Keratinocyte (primary cell): ENCODE measurements around the gene IL17REL. TPM values are rescaled to one million over a fixed set of nuclear protein-coding genes. Genes with fewer than 3 reads are reported as not detected.
A peak's percentile ranks its signal among the peaks of the same experiment; 100 is the strongest.

Source experiments
- DNase-seq: peaks from one replicate; pipeline ENCODE4 v3.0.0-alpha.2; 2011; ENCODE audit warnings: low read depth, missing footprints, low spot score
- FAIRE-seq: peaks from 2 replicates; lab custom pipeline; 2011; peaks lifted over from hg19 to GRCh38; lab: Jason Lieb, UNC
- H2AFZ ChIP-seq: 2 replicates; pipeline ENCODE4 v1.6.0; 2012; ENCODE audit warnings: low read length, control low read depth, inconsistent platforms; ENCODE audit not compliant: control insufficient read depth
- H3K27ac ChIP-seq: 2 replicates; pipeline ENCODE4 v1.5.1; 2011; ENCODE audit warnings: low read length; ENCODE audit not compliant: control insufficient read depth, insufficient read depth
- H3K27me3 ChIP-seq: 3 replicates; pipeline ENCODE4 v1.6.0; 2011; ENCODE audit warnings: low read length; ENCODE audit not compliant: control insufficient read depth, insufficient read depth; ENCODE audit errors: extremely low read depth
- H3K36me3 ChIP-seq, 2 experiments: 2 replicates in 1 of 2; 3 replicates in 1 of 2; pipeline ENCODE4 v1.5.1; 2011; ENCODE audit warnings: low read length in 2 of 2, mild to moderate bottlenecking in 1 of 2; ENCODE audit not compliant: control insufficient read depth in 2 of 2, insufficient read depth in 2 of 2; ENCODE audit errors: extremely low read depth in 1 of 2
- H3K4me1 ChIP-seq: 3 replicates; pipeline ENCODE4 v1.5.1; 2011; ENCODE audit warnings: low read length; ENCODE audit not compliant: control insufficient read depth, insufficient read depth; ENCODE audit errors: extremely low read depth
- H3K4me2 ChIP-seq: 3 replicates; pipeline ENCODE4 v1.6.0; 2011; ENCODE audit warnings: low read depth, low read length; ENCODE audit not compliant: control insufficient read depth, insufficient read depth; ENCODE audit errors: extremely low read depth
- H3K4me3 ChIP-seq, 3 experiments: fragments of 200-600 bp in 1 of 3; sonication (generic) in 1 of 3; 2 replicates in 2 of 3; 3 replicates in 1 of 3; pipeline ENCODE4 v1.5.1; 2011 to 2016; ENCODE audit warnings: low read length in 3 of 3, mild to moderate bottlenecking in 3 of 3, control low read depth in 2 of 3, inconsistent platforms in 1 of 3, low read depth in 1 of 3, mixed read lengths in 1 of 3, mixed run types in 1 of 3, moderate library complexity in 1 of 3; ENCODE audit not compliant: control insufficient read depth in 2 of 3, insufficient read depth in 2 of 3; ENCODE audit errors: extremely low read depth in 1 of 3
- H3K79me2 ChIP-seq: 2 replicates; pipeline ENCODE4 v1.6.0; 2012; ENCODE audit warnings: low read length; ENCODE audit not compliant: control insufficient read depth, insufficient read depth
- H3K9ac ChIP-seq: 3 replicates; pipeline ENCODE4 v1.6.0; 2011; ENCODE audit warnings: low read length; ENCODE audit not compliant: control insufficient read depth, insufficient read depth; ENCODE audit errors: extremely low read depth
- H3K9me1 ChIP-seq: 3 replicates; pipeline ENCODE4 v1.6.0; 2011; ENCODE audit warnings: low read length; ENCODE audit not compliant: control insufficient read depth, insufficient read depth; ENCODE audit errors: extremely low read depth
- H3K9me3 ChIP-seq: 2 replicates; pipeline ENCODE4 v1.5.1; 2012; ENCODE audit warnings: low read depth, low read length; ENCODE audit not compliant: control insufficient read depth
- H4K20me1 ChIP-seq: 3 replicates; pipeline ENCODE4 v1.6.0; 2011; ENCODE audit warnings: low read length; ENCODE audit not compliant: control insufficient read depth, insufficient read depth; ENCODE audit errors: extremely low read depth
- EZH2 ChIP-seq: IDR thresholded peaks from one replicate; pipeline ENCODE4 v1.6.1; 2012; ENCODE audit warnings: inconsistent platforms, mild to moderate bottlenecking, low read length, moderate library complexity
- dilution Hi-C: fragments of 300-500 bp; cut with MboI; formaldehyde crosslinking; loops from one replicate; pipeline ENCODE4 v1.7.0; 2020; ENCODE audit warnings: low sequenced_read_pairs; ENCODE audit not compliant: extremely low pct_ligation_motif_present
- polyA plus RNA-seq, 5 experiments: library from polyadenylated mRNA; depleted of rRNA in 3 of 5; stranded (reverse) in 3 of 5; stranded (forward) in 1 of 5; unstranded in 1 of 5; fragments of >200 nt; gene quantifications; 1 replicate in 1 of 5; 2 replicates in 3 of 5; 3 replicates in 1 of 5; pipeline versions ENCODE4 v1.2.1 to v1.2.3, GENCODE V29; 2011 to 2012; ENCODE audit warnings: missing spikeins in 2 of 5, low read depth in 1 of 5, low replicate concordance in 1 of 5
- TF ChIP-seq, protein P1 (sequence below), 3 experiments: IDR thresholded peaks in 1 of 3; conservative IDR thresholded peaks in 1 of 3; optimal IDR thresholded peaks in 1 of 3; 2 replicates in 2 of 3; 3 replicates in 1 of 3; pipeline versions ENCODE3 to v1.5.1; 2011; ENCODE audit warnings: low read length in 3 of 3, mild to moderate bottlenecking in 3 of 3, moderate library complexity in 2 of 3, control low read depth in 1 of 3, inconsistent platforms in 1 of 3; ENCODE audit not compliant: insufficient read depth in 2 of 3; ENCODE audit errors: extremely low read depth in 1 of 3

Gene IL17REL
- polyA plus RNA-seq, 1 donor (not counting 4 experiments of a cell fraction or from before 2014, with no cell fraction given) = not detected

DNA sequence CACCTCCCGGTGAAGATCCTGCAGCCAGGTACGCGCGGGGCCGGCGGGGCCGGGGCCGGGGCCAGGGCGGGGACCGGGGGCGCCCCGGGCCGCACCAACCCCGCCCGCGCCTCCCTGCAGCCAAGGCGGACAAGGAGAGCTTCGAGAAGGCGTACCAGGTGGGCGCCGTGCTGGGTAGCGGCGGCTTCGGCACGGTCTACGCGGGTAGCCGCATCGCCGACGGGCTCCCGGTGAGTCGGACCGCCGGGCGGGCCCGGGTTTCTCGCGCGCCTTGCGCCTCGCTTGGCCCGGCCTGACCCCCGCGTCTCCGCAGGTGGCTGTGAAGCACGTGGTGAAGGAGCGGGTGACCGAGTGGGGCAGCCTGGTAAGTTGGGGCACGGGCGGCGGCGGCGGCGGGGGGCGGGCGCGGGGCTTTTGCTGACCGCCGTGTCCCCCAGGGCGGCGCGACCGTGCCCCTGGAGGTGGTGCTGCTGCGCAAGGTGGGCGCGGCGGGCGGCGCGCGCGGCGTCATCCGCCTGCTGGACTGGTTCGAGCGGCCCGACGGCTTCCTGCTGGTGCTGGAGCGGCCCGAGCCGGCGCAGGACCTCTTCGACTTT, 51.5 kb downstream of the IL17REL start:
- H4K20me1 ChIP-seq = peaks cover 6% of the 10 kb centered on the region
- H3K27ac ChIP-seq = peak overlapping the region; percentile 81
- H3K9ac ChIP-seq = peak overlapping the region; percentile 88
- H3K4me3 ChIP-seq = peak overlapping the region; percentile 65 to 79 (median 76)
- dilution Hi-C loops = no loop called here
- no peak overlapping the region for H2AFZ ChIP-seq
- peaks cover 18% of the 10 kb centered on the region for H3K4me1 ChIP-seq
- no peaks in the 10 kb centered on the region for H3K9me3 ChIP-seq
- peak overlapping the region; percentile 82 for H3K4me2 ChIP-seq
- H3K79me2 ChIP-seq = peaks cover 23% of the 10 kb centered on the region
- no peak for DNase-seq
- no peak for FAIRE-seq
- no peaks in the 10 kb centered on the region for H3K27me3 ChIP-seq
- H3K36me3 ChIP-seq = peaks cover 10 to 16% of the 10 kb centered on the region in 2 experiments
- TF ChIP-seq, protein P1, sequence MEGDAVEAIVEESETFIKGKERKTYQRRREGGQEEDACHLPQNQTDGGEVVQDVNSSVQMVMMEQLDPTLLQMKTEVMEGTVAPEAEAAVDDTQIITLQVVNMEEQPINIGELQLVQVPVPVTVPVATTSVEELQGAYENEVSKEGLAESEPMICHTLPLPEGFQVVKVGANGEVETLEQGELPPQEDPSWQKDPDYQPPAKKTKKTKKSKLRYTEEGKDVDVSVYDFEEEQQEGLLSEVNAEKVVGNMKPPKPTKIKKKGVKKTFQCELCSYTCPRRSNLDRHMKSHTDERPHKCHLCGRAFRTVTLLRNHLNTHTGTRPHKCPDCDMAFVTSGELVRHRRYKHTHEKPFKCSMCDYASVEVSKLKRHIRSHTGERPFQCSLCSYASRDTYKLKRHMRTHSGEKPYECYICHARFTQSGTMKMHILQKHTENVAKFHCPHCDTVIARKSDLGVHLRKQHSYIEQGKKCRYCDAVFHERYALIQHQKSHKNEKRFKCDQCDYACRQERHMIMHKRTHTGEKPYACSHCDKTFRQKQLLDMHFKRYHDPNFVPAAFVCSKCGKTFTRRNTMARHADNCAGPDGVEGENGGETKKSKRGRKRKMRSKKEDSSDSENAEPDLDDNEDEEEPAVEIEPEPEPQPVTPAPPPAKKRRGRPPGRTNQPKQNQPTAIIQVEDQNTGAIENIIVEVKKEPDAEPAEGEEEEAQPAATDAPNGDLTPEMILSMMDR (optimal IDR thresholded peaks at IDR 0.05 in 1 of 3, IDR thresholded peaks at IDR 0.05 in 1 of 3, conservative IDR thresholded peaks at IDR 0.05 in 1 of 3; ENCODE audit: extremely low read depth in 1 of 3, insufficient read depth in 2 of 3, low read length in 3 of 3) = no peak
- TF ChIP-seq EZH2 = no peak
- H3K9me1 ChIP-seq = no peaks in the 10 kb centered on the region

DNA sequence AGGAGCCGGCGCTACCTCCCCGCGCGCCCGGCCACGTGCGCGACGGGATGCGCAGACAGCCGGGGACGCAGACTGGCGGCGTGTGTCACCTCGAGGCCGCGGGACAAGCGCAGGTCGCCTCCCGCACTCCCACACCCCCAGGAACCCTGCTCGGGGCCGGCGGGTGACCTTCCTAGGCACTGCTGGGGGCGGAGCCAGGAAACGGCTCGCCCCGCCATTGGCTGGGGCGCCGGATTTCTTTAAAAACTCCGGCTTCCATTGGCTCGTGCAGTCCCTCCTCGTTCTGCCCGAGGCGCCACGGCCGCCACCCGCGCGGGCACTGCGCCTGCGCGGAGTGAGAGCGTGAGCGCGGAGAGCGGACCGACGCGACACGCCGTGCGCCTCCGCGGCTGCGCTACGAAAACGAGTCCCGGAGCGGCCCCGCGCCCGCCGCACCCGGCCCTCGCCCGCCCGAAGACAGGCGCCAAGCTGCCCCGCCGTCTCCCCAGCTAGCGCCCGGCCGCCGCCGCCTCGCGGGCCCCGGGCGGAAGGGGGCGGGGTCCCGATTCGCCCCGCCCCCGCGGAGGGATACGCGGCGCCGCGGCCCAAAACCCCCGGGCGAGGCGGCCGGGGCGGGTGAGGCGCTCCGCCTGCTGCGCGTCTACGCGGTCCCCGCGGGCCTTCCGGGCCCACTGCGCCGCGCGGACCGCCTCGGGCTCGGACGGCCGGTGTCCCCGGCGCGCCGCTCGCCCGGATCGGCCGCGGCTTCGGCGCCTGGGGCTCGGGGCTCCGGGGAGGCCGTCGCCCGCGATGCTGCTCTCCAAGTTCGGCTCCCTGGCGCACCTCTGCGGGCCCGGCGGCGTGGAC, 52.2 kb downstream of the IL17REL start, which contains the start of gene PIM3:
Gene PIM3 (plus strand): TSS at position 614 of the 846 bp plus-strand sequence. CDS start 176 bp downstream, at position 790.
- FAIRE-seq = no peak
- TF ChIP-seq, protein P1 (optimal IDR thresholded peaks at IDR 0.05 in 1 of 3, IDR thresholded peaks at IDR 0.05 in 1 of 3, conservative IDR thresholded peaks at IDR 0.05 in 1 of 3; ENCODE audit: extremely low read depth in 1 of 3, insufficient read depth in 2 of 3, low read length in 3 of 3) = no peak
- no peak for TF ChIP-seq EZH2

More for the DNA sequence above, 52.2 kb downstream of the IL17REL start, which contains the start of gene PIM3:
- H3K9me3 ChIP-seq = no peaks in the 10 kb centered on the region
- DNase-seq = peak; percentile 74
- dilution Hi-C loops = no loop called here
- peaks cover 18% of the 10 kb centered on the region for H3K4me1 ChIP-seq
- H3K4me2 ChIP-seq = peak within 1 kb of the TSS; percentile 82
- peak within 1 kb of the TSS; percentile 81 for H3K27ac ChIP-seq
- H3K79me2 ChIP-seq = peaks cover 23% of the 10 kb centered on the region
- H4K20me1 ChIP-seq = peaks cover 6% of the 10 kb centered on the region
- peak within 1 kb of the TSS; percentile 53 for H2AFZ ChIP-seq
- no peaks in the 10 kb centered on the region for H3K9me1 ChIP-seq
- peak within 1 kb of the TSS; percentile 66 to 79 (median 76) for H3K4me3 ChIP-seq
- peak within 1 kb of the TSS; percentile 88 for H3K9ac ChIP-seq
- H3K27me3 ChIP-seq = no peaks in the 10 kb centered on the region
- H3K36me3 ChIP-seq = peaks cover 10 to 16% of the 10 kb centered on the region in 2 experiments
